DOHH2 (cell line): ENCODE measurements around the gene BTBD2.

Experiments
- H3F3A ChIP-seq: fragments of 200-600 bp; sonication (generic), shearing (Covaris generic); 2 replicates; pipeline ENCODE4 v1.6.0; 2016; ENCODE audit warnings: antibody characterized with exemption, mild to moderate bottlenecking; ENCODE audit not compliant: control insufficient read depth, insufficient read depth
- H3K27ac ChIP-seq: fragments of 200-600 bp; sonication (generic); 2 replicates; pipeline ENCODE4 v1.5.1; 2014; ENCODE audit warnings: low read depth, mild to moderate bottlenecking, low read length, moderate library complexity
- H3K27me3 ChIP-seq: fragments of 200-600 bp; sonication (generic); 2 replicates; pipeline ENCODE4 v1.6.1; 2014; ENCODE audit warnings: mild to moderate bottlenecking, low read length, mixed read lengths; ENCODE audit not compliant: control insufficient read depth
- H3K36me3 ChIP-seq: fragments of 200-600 bp; sonication (generic); 2 replicates; pipeline ENCODE4 v1.6.1; 2014; ENCODE audit warnings: mild to moderate bottlenecking, low read length, moderate library complexity, mixed read lengths; ENCODE audit not compliant: control insufficient read depth
- H3K4me1 ChIP-seq: fragments of 200-600 bp; sonication (generic); 2 replicates; pipeline ENCODE4 v1.6.1; 2014; ENCODE audit warnings: mild to moderate bottlenecking, low read length, mixed read lengths; ENCODE audit not compliant: control insufficient read depth
- H3K4me2 ChIP-seq: fragments of 200-600 bp; sonication (generic); 2 replicates; pipeline ENCODE4 v1.6.0; 2014; ENCODE audit warnings: mild to moderate bottlenecking, low read length, moderate library complexity
- H3K4me3 ChIP-seq: fragments of 200-600 bp; sonication (generic); 2 replicates; pipeline ENCODE4 v1.5.1; 2014; ENCODE audit warnings: mild to moderate bottlenecking, low read length, mixed read lengths
- H3K79me2 ChIP-seq: fragments of 200-600 bp; sonication (generic); 2 replicates; pipeline ENCODE4 v1.6.1; 2014; ENCODE audit warnings: mild to moderate bottlenecking, low read length, mixed read lengths; ENCODE audit not compliant: control insufficient read depth
- H3K9me2 ChIP-seq: fragments of 200-600 bp; sonication (generic); replicated peaks from 2 replicates; pipeline ENCODE4 v1.6.1; 2014; ENCODE audit warnings: mild to moderate bottlenecking, low read length, mixed read lengths; ENCODE audit not compliant: control insufficient read depth
- H3K9me3 ChIP-seq: fragments of 200-600 bp; sonication (generic); 2 replicates; pipeline ENCODE4 v1.6.1; 2014; ENCODE audit warnings: antibody characterized with exemption, low read length, mixed read lengths; ENCODE audit not compliant: control insufficient read depth, insufficient read depth
- H4K20me1 ChIP-seq: fragments of 200-600 bp; sonication (generic); 2 replicates; pipeline ENCODE4 v1.6.0; 2014; ENCODE audit warnings: low read depth, mild to moderate bottlenecking, antibody characterized with exemption, low read length, moderate library complexity; ENCODE audit not compliant: control insufficient read depth, insufficient read depth
- CTCF ChIP-seq: fragments of 200-600 bp; sonication (generic); IDR thresholded peaks from one replicate; pipeline ENCODE4 v1.5.1; 2014; ENCODE audit warnings: antibody characterized with exemption, mild to moderate bottlenecking, low read depth, low read length; ENCODE audit not compliant: poor library complexity, severe bottlenecking
- EZH2phosphoT487 ChIP-seq: fragments of 200-600 bp; sonication (generic); IDR thresholded peaks from 2 replicates; pipeline ENCODE4 v1.6.1; 2017; ENCODE audit warnings: borderline replicate concordance, mild to moderate bottlenecking, antibody characterized with exemption, low read length, moderate library complexity, mixed read lengths

BTBD2 gene

GRCh38 chr19:2011169-2011568 lies 4.3 kb downstream of the BTBD2 start:
- H3K9me2 ChIP-seq = no peaks in the 10 kb centered on the region
- H3F3A ChIP-seq = 0 out of 2 replicates have a peak, but pooled peaks cover 5% of the 10 kb centered on the region
- peaks cover 6% of the 10 kb centered on the region; the same call in 1 of the 2 replicates for H3K36me3 ChIP-seq
- no peak overlapping the region for H3K4me3 ChIP-seq
- peaks cover 17% of the 10 kb centered on the region for H3K4me1 ChIP-seq
- TF ChIP-seq CTCF = no peak
- TF ChIP-seq EZH2phosphoT487 = no peak
- H3K9me3 ChIP-seq = no peaks in the 10 kb centered on the region
- no peak overlapping the region for H3K27ac ChIP-seq
- H4K20me1 ChIP-seq = no peaks in the 10 kb centered on the region
- H3K27me3 ChIP-seq = no peaks in the 10 kb centered on the region
- H3K4me2 ChIP-seq = no peak overlapping the region
- peaks cover 79% of the 10 kb centered on the region for H3K79me2 ChIP-seq

GRCh38 chr19:2010135-2010668 lies 5.3 kb downstream of the BTBD2 start:
- H3K9me2 ChIP-seq = no peaks in the 10 kb centered on the region
- TF ChIP-seq EZH2phosphoT487 (no peak), CTCF (no peak)
- H3K27me3 ChIP-seq = no peaks in the 10 kb centered on the region
- H3K27ac ChIP-seq = no peak overlapping the region
- no peak overlapping the region for H3K4me3 ChIP-seq
- peaks cover 16% of the 10 kb centered on the region for H3K4me1 ChIP-seq
- 0 out of 2 replicates have a peak, but pooled peaks cover 5% of the 10 kb centered on the region for H3F3A ChIP-seq
- H3K4me2 ChIP-seq = no peak overlapping the region
- H3K9me3 ChIP-seq = no peaks in the 10 kb centered on the region
- H4K20me1 ChIP-seq = no peaks in the 10 kb centered on the region
- H3K36me3 ChIP-seq = peaks cover 6% of the 10 kb centered on the region; the same call in 1 of the 2 replicates
- peaks cover 80% of the 10 kb centered on the region for H3K79me2 ChIP-seq

GRCh38 chr19:2003874-2004273 lies 11.6 kb downstream of the BTBD2 start:
- no peaks in the 10 kb centered on the region for H3K9me3 ChIP-seq
- H4K20me1 ChIP-seq = no peaks in the 10 kb centered on the region
- peaks cover 10% of the 10 kb centered on the region; the same call in 1 of the 2 replicates for H3K36me3 ChIP-seq
- H3F3A ChIP-seq = 0 out of 2 replicates have a peak, but pooled peaks cover 5% of the 10 kb centered on the region
- no peaks in the 10 kb centered on the region for H3K27me3 ChIP-seq
- no peaks in the 10 kb centered on the region for H3K4me1 ChIP-seq
- no peak overlapping the region for H3K4me3 ChIP-seq
- H3K4me2 ChIP-seq = no peak overlapping the region
- no peak for TF ChIP-seq CTCF
- no peak for TF ChIP-seq EZH2phosphoT487
- H3K9me2 ChIP-seq = no peaks in the 10 kb centered on the region
- H3K79me2 ChIP-seq = peaks cover 32% of the 10 kb centered on the region
- H3K27ac ChIP-seq = no peak overlapping the region
